ENCODE results near the gene ANKLE1.

DNA sequence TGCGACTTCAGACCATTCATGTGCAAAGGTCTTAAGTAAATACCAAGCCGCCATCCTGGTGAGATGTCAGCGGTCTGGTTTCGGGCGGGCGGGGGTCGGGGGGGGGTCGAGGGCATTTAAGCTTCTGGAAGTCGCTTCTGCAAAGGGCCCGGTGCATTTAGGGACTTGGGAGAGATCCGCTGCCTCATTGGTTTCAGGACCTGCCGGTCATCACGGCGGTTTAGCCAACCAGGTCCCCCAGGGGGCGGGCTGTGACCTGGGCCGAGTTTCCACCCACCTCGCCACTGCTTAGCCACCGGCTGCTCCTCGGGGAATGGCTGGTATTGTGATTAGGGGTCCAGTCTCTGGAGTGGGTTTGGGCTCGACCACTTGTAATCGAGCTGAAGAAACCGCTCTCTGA is 7.8 kb downstream of the ANKLE1 start:
- no peak for TF ChIP-seq YY1 (IDR thresholded peaks at IDR 0.05; ENCODE audit: insufficient read depth, insufficient read length)
- TF ChIP-seq ZNF274 (IDR thresholded peaks at IDR 0.05; ENCODE audit: low read depth, low read length), result no peak

All from NT2/D1 (cell line).